ENCODE measurements around the gene SELL. TPM values are rescaled to one million over a fixed set of nuclear protein-coding genes. Genes with fewer than 3 reads are reported as not detected.

Gene SELL
- total RNA-seq, 3 donors from 2014 or later, result 1.9 to 2.3 (median 2.0) TPM

DNA sequence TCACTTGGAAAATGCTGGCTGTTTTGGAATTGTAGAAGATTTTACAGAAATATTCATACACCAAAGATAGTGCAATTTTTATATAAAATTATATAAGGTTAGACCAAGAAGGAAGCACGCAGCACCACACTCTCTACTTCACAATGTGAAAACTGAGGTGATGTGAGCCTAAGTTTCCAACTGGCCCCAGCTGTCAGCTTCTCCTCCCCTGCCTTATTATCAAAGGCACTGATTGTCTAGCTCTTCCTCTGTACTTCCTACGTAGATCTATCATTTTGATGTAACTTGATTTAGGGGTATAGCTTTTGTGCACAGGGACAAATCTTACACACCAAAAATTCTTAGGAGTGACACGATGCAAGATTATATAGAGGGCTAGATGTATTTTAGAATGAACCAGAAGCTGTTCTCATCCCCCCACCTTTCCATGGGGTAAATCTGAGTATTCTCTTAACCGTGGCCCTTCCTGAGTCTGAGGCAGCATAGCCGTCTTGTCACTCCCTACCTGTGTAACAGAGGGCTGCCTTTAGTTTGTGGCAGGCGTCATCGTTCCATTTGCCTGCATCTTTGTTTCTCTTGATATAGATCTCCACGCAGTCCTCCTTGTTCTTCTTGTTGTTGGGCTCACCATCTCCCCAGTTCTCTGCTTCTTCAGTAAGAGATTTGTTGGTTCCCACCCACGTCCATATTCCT, 3.4 kb downstream of the SELL start:
- TF ChIP-seq POLR2AphosphoS5 (IDR thresholded peaks at IDR 0.05) (no peak), POLR2A (IDR thresholded peaks at IDR 0.05) (no peak)
- TF ChIP-seq, protein P1, sequence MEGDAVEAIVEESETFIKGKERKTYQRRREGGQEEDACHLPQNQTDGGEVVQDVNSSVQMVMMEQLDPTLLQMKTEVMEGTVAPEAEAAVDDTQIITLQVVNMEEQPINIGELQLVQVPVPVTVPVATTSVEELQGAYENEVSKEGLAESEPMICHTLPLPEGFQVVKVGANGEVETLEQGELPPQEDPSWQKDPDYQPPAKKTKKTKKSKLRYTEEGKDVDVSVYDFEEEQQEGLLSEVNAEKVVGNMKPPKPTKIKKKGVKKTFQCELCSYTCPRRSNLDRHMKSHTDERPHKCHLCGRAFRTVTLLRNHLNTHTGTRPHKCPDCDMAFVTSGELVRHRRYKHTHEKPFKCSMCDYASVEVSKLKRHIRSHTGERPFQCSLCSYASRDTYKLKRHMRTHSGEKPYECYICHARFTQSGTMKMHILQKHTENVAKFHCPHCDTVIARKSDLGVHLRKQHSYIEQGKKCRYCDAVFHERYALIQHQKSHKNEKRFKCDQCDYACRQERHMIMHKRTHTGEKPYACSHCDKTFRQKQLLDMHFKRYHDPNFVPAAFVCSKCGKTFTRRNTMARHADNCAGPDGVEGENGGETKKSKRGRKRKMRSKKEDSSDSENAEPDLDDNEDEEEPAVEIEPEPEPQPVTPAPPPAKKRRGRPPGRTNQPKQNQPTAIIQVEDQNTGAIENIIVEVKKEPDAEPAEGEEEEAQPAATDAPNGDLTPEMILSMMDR (IDR thresholded peaks at IDR 0.05), result no peak
- Histone ChIP-seq H3K27me3 (no peaks in the 10 kb centered on the region), H3K4me1 (no peaks in the 10 kb centered on the region), H3K4me3 (no peak overlapping the region), H3K36me3 (no peaks in the 10 kb centered on the region), H3K27ac (no peak overlapping the region), H3K9me3 (no peaks in the 10 kb centered on the region)
- intact Hi-C loops (cut with DNase I; ENCODE audit: low total_unique reads), result no loop called here
- no peak for DNase-seq (ENCODE audit: low spot score in 2 of 2)

DNA sequence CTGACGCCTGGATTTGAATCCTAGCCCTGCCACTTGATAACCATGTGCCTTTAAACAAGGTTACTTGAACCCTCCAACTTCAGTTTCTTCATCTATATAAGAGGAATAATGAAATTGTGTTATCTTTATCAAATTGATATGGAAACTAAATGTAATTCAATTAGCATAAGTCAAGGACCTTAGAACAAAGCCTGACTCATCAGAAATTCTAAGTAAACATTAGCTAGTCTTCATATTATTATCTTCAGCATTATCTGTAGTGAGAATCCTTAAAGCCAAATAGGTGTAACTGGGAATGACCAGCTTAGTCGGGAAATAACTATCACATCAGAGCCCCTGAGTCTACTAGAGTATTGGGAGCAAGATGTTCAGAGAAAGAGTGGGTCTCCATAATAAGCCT, 6.6 kb downstream of the SELL start:
- no peak for DNase-seq (ENCODE audit: low spot score in 2 of 2)
- no peaks in the 10 kb centered on the region for H3K4me1 ChIP-seq
- H3K27ac ChIP-seq, result no peak overlapping the region
- no peak for TF ChIP-seq POLR2AphosphoS5 (IDR thresholded peaks at IDR 0.05)
- TF ChIP-seq POLR2A (IDR thresholded peaks at IDR 0.05), result no peak
- TF ChIP-seq, protein P1 (IDR thresholded peaks at IDR 0.05), result no peak
- no peaks in the 10 kb centered on the region for H3K36me3 ChIP-seq
- intact Hi-C loops (cut with DNase I; ENCODE audit: low total_unique reads), result no loop called here
- no peak overlapping the region for H3K4me3 ChIP-seq
- H3K9me3 ChIP-seq, result no peaks in the 10 kb centered on the region
- no peaks in the 10 kb centered on the region for H3K27me3 ChIP-seq

DNA sequence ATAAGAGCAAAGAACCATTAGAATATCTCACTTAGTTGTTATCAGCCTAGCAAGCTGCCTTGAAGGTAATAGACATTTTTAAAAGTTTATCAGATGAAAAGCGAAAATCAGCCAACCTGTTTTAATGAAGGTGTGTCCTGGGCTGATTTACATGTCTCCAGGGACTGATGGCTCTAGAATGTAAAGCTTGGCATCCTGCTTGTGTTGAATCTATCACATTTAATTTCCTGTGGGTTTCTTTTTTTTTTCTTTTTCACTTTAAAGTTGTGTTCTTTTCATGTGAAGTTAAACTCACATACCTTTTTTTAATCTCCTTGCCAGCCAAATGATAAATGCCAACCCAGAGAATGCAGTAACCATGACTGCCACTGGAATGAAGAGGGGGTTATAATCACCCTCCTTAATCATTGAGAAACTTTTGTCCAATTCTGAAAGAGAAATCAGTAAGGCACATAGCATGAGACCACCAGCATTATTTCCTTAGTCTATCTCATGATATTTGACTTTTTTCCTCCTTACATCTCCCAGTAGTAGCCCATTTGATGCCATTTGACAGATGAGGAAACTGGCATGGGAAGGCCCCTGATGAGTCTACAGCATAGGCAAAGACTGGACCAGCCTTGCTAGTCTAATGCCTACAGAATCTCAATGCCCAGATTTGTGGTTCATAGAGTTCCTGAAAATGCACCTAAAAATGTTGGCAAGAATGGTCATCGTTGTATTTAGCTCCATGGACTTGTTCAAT, 10.0 kb downstream of the SELL start:
- Histone ChIP-seq H3K27me3 (no peaks in the 10 kb centered on the region), H3K4me3 (no peak overlapping the region), H3K9me3 (no peaks in the 10 kb centered on the region), H3K4me1 (no peaks in the 10 kb centered on the region), H3K36me3 (no peaks in the 10 kb centered on the region), H3K27ac (no peak overlapping the region)
- DNase-seq (ENCODE audit: low spot score in 2 of 2), result no peak
- TF ChIP-seq POLR2A (IDR thresholded peaks at IDR 0.05) (no peak), POLR2AphosphoS5 (IDR thresholded peaks at IDR 0.05) (no peak)
- TF ChIP-seq, protein P1 (IDR thresholded peaks at IDR 0.05), result no peak
- intact Hi-C loops (cut with DNase I; ENCODE audit: low total_unique reads), result no loop called here

DNA sequence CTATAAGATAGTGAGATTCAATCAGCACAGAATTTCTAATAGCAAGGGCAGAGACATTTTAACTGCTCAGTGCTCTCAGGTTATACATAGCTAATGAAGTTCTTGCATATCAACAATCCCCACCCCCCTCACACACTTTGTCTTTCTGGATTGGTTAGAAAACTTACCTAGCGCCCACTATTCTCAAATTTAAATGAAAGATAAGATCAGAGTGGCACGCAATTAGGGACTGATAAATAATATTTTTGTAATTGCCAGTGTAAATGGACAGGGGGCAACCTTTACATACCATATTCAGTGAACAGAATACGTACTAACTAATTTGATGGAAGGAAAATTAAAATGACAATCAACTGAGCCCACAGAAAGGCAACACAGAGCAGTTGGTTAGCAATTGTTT, 11.7 kb downstream of the SELL start:
- Histone ChIP-seq H3K4me1 (no peaks in the 10 kb centered on the region), H3K27ac (no peak overlapping the region), H3K27me3 (no peaks in the 10 kb centered on the region), H3K9me3 (no peaks in the 10 kb centered on the region), H3K4me3 (no peak overlapping the region), H3K36me3 (no peaks in the 10 kb centered on the region)
- intact Hi-C loops (cut with DNase I; ENCODE audit: low total_unique reads), result no loop called here
- TF ChIP-seq POLR2AphosphoS5 (IDR thresholded peaks at IDR 0.05) (no peak), POLR2A (IDR thresholded peaks at IDR 0.05) (no peak)
- TF ChIP-seq, protein P1 (IDR thresholded peaks at IDR 0.05), result no peak
- DNase-seq (ENCODE audit: low spot score in 2 of 2), result no peak

DNA sequence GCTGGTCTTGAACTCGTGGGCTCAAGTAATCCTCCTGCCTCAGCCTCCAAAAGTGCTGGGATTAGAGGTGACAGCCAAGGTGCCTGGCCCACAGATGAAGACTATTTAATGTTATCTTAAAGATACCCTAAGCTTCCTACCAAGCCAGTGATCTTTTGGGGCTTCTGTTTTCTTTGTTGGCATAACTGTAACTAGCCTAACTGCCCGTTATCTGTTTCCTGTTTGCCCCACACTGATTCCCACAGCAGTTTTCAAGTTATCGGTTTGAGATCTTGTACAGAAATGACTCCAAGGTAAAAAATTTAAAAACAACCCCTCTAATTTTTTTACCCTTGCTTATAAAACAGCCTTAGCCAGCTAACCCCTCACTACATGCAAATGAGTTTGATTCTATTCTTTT, 12.4 kb downstream of the SELL start:
- no peak for DNase-seq (ENCODE audit: low spot score in 2 of 2)
- Histone ChIP-seq H3K27me3 (no peaks in the 10 kb centered on the region), H3K4me1 (no peaks in the 10 kb centered on the region), H3K27ac (no peak overlapping the region), H3K9me3 (no peaks in the 10 kb centered on the region), H3K4me3 (no peak overlapping the region), H3K36me3 (no peaks in the 10 kb centered on the region)
- intact Hi-C loops (cut with DNase I; ENCODE audit: low total_unique reads), result no loop called here
- TF ChIP-seq POLR2AphosphoS5 (IDR thresholded peaks at IDR 0.05), result no peak
- no peak for TF ChIP-seq POLR2A (IDR thresholded peaks at IDR 0.05)
- TF ChIP-seq, protein P1 (IDR thresholded peaks at IDR 0.05), result no peak

Measured in breast epithelium (tissue), 4 donors.